Caco-2 (cell line): ENCODE results near the gene CCM2. TPM values are rescaled to one million over a fixed set of nuclear protein-coding genes. Genes with fewer than 3 reads are reported as not detected.

Experiments used
- BruUV-seq: library from RNA; stranded (reverse); fragments of 400-500 nt; replicated peaks from 2 replicates; lab custom pipeline; 2021; lab: Mats Ljungman, UMichigan
- CTCF ChIA-PET: fragments of 300-600 bp; sonication (Branson Sonifier 250); formaldehyde crosslinking; loops from one replicate; lab custom pipeline; 2022; ENCODE audit warnings: antibody characterized with exemption; lab: Charles Lee
- POLR2A ChIA-PET: fragments of 300-600 bp; sonication (Branson Sonifier 250); formaldehyde crosslinking; loops from one replicate; lab custom pipeline; 2022; ENCODE audit warnings: antibody characterized with exemption; lab: Charles Lee
- DNase-seq, 2 experiments: peaks; one replicate each; pipeline versions ENCODE4 v3.0.0 to v3.0.0-alpha.2; 2020 to 2022
- H3K27me3 ChIP-seq: replicated peaks from 2 replicates; pipeline ENCODE4 v1.6.0; 2011; ENCODE audit warnings: low read length; ENCODE audit not compliant: control insufficient read depth, insufficient read depth
- H3K36me3 ChIP-seq: 2 replicates; pipeline ENCODE4 v1.5.1; 2011; ENCODE audit warnings: low read length; ENCODE audit not compliant: control insufficient read depth, insufficient read depth
- H3K4me1 ChIP-seq: fragments of 250-450 bp; sonication (Bioruptor Pico); 2 replicates; pipeline ENCODE4 v1.5.1; 2020; ENCODE audit warnings: mild to moderate bottlenecking
- H3K4me3 ChIP-seq: 2 replicates; pipeline ENCODE4 v1.5.1; 2011; ENCODE audit warnings: low read depth, mild to moderate bottlenecking, control low read depth, low read length
- H3K9me3 ChIP-seq: fragments of 250-450 bp; sonication (Bioruptor Pico); 2 replicates; pipeline ENCODE4 v1.5.1; 2020; ENCODE audit warnings: mild to moderate bottlenecking, moderate library complexity
- H3K27ac Mint-ChIP-seq: one replicate; pipeline ENCODE4 v1.8.0; 2022; ENCODE audit warnings: mixed read lengths; ENCODE audit not compliant: unreplicated experiment
- H3K27me3 Mint-ChIP-seq: one replicate; pipeline ENCODE4 v1.8.0; 2022; ENCODE audit warnings: mixed read lengths; ENCODE audit not compliant: insufficient read depth, unreplicated experiment
- H3K36me3 Mint-ChIP-seq: one replicate; pipeline ENCODE4 v1.8.0; 2022; ENCODE audit warnings: mild to moderate bottlenecking, mixed read lengths; ENCODE audit not compliant: insufficient read depth, unreplicated experiment
- H3K4me1 Mint-ChIP-seq: one replicate; pipeline ENCODE4 v1.8.0; 2022; ENCODE audit warnings: low read depth, mixed read lengths; ENCODE audit not compliant: unreplicated experiment
- H3K4me3 Mint-ChIP-seq: one replicate; pipeline ENCODE4 v1.8.0; 2022; ENCODE audit warnings: mild to moderate bottlenecking, moderate library complexity, mixed read lengths; ENCODE audit not compliant: unreplicated experiment
- H3K9me3 Mint-ChIP-seq: one replicate; pipeline ENCODE4 v1.8.0; 2022; ENCODE audit warnings: mixed read lengths; ENCODE audit not compliant: unreplicated experiment
- CTCF ChIP-seq, 2 experiments: fragments of 200-600 bp in 1 of 2; IDR thresholded peaks; 1 replicate in 1 of 2; 2 replicates in 1 of 2; pipeline versions ENCODE4 v1.5.1 to v1.8.0; 2011 to 2022; ENCODE audit warnings: antibody characterized with exemption in 1 of 2, control low read depth in 1 of 2, inconsistent platforms in 1 of 2, low read depth in 1 of 2, low read length in 1 of 2, mild to moderate bottlenecking in 1 of 2, moderate library complexity in 1 of 2; ENCODE audit not compliant: insufficient read depth in 1 of 2, severe bottlenecking in 1 of 2, unreplicated experiment in 1 of 2
- intact Hi-C: fragments of 100-400 bp; cut with micrococcal nuclease; formaldehyde crosslinking; loops from one replicate; pipeline ENCODE4 v1.10.0; 2022; ENCODE audit not compliant: unreplicated experiment
- total RNA-seq: library from RNA; stranded (reverse); gene quantifications from 2 replicates; pipeline ENCODE4 v1.2.3, GENCODE V29; 2022

The CCM2 gene
- total RNA-seq, 1 experiment from 2014 or later = 28.2 TPM

- peak; percentile 63 to 67 for DNase-seq
- no peaks in the 10 kb centered on the region for H3K4me1 ChIP-seq
- ChIA-PET CTCF (interaction anchor here (0.5 to 1.2 kb wide), 5 partner anchors 37 to 258 kb away, joined by 3 to 8 read pairs (median 3); partner anchors contain the start of genes CCM2 and PURB), POLR2A (interaction anchor here (0.6 to 1.5 kb wide), 3 partner anchors 11 to 114 kb away, joined by 3 to 7 read pairs (median 4); partner anchors contain the start of gene H2AZ2)
- BruUV-seq = no TSS peak
- no peaks in the 10 kb centered on the region for H3K9me3 ChIP-seq
- H3K27me3 ChIP-seq = no peaks in the 10 kb centered on the region; the same call in 1 of the 2 replicates
- TF ChIP-seq CTCF (IDR thresholded peaks at IDR 0.05; ENCODE audit: insufficient read depth in 1 of 2, low read depth in 1 of 2, low read length in 1 of 2, severe bottlenecking in 1 of 2, unreplicated experiment in 1 of 2) = peak in 1 of 2 experiments; percentile 37
- intact Hi-C loops = loop anchor here (5.0 kb wide), 2 partner anchors 75 to 105 kb away; partner anchors contain the start of gene PURB
- Mint-ChIP-seq H3K27me3 (no peaks in the 10 kb centered on the region), H3K4me3 (peak overlapping the region; percentile 68), H3K9me3 (no peaks in the 10 kb centered on the region), H3K4me1 (no peaks in the 10 kb centered on the region), H3K36me3 (no peaks in the 10 kb centered on the region), H3K27ac (no peak overlapping the region)
- peak overlapping the region; percentile 75 for H3K4me3 ChIP-seq
- no peaks in the 10 kb centered on the region for H3K36me3 ChIP-seq
Measured at GRCh38 chr7:44962483-44963251, 37.3 kb upstream of the CCM2 start.

- peak in 1 of 2 experiments; percentile 32 for DNase-seq
- Mint-ChIP-seq H3K36me3 (no peaks in the 10 kb centered on the region), H3K4me3 (peak overlapping the region; percentile 68), H3K9me3 (no peaks in the 10 kb centered on the region), H3K27ac (no peak overlapping the region), H3K4me1 (no peaks in the 10 kb centered on the region), H3K27me3 (no peaks in the 10 kb centered on the region)
- ChIA-PET CTCF (interaction anchor here (0.5 to 1.2 kb wide), 3 partner anchors 10 to 128 kb away, joined by 3 to 5 read pairs (median 4); partner anchors contain the start of gene PURB), POLR2A (interaction anchor here (0.6 to 1.5 kb wide), 2 partner anchors 10 to 36 kb away, joined by 4 to 7 read pairs; no protein-coding TSS in a partner anchor)
- no peak for TF ChIP-seq CTCF (IDR thresholded peaks at IDR 0.05; ENCODE audit: insufficient read depth in 1 of 2, low read depth in 1 of 2, low read length in 1 of 2, severe bottlenecking in 1 of 2, unreplicated experiment in 1 of 2)
- BruUV-seq = no TSS peak
- intact Hi-C loops = loop anchor here (5.0 kb wide), 2 partner anchors 76 to 106 kb away; partner anchors contain the start of gene PURB
- Histone ChIP-seq H3K27me3 (no peaks in the 10 kb centered on the region; the same call in 1 of the 2 replicates), H3K4me1 (no peaks in the 10 kb centered on the region), H3K36me3 (no peaks in the 10 kb centered on the region), H3K9me3 (no peaks in the 10 kb centered on the region), H3K4me3 (peak overlapping the region; percentile 75; the same call in 1 of the 2 replicates)
Measured at GRCh38 chr7:44963364-44964290, 36.4 kb upstream of the CCM2 start.
